ENCODE data around the gene OPA3.

DNA sequence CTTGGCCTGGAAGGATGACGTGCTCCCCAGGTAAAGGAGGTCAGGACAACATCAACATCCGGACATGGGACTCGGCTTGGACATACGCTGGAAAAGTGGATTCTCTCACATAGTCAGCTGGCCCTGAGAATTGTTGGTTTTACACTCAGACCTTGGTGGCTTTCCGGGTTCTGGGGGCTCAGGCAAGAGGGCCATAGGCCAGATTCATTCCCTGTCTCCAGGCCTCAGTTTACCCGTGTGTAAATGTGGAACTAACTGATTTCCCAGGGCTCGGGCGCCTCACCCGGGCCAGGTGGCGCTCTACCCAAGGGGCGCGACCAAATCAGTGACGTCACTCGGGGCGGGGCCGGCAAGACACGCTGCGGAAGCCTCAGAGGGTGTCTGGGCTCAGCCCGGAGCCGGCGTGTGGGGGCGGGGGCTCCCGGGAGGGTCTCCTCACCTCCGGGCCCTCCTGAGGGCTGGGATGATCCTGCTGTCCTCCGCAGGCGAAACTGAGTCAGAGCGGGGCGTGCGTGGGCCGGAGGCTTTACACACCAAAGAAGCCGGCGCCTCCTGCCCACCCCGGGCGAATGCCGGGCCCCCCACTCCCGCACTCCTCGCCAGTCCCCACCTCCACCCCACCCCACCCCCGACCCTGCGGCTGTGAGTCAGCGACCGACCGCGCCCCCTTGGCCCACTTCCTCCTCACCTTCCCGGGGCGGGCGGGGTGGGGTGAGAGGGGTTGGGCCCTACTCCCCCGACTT is 78.2 kb downstream of the OPA3 start:
- TF ChIP-seq, protein P1, sequence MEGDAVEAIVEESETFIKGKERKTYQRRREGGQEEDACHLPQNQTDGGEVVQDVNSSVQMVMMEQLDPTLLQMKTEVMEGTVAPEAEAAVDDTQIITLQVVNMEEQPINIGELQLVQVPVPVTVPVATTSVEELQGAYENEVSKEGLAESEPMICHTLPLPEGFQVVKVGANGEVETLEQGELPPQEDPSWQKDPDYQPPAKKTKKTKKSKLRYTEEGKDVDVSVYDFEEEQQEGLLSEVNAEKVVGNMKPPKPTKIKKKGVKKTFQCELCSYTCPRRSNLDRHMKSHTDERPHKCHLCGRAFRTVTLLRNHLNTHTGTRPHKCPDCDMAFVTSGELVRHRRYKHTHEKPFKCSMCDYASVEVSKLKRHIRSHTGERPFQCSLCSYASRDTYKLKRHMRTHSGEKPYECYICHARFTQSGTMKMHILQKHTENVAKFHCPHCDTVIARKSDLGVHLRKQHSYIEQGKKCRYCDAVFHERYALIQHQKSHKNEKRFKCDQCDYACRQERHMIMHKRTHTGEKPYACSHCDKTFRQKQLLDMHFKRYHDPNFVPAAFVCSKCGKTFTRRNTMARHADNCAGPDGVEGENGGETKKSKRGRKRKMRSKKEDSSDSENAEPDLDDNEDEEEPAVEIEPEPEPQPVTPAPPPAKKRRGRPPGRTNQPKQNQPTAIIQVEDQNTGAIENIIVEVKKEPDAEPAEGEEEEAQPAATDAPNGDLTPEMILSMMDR (IDR thresholded peaks at IDR 0.05) = peak; percentile 79
- no peak for TF ChIP-seq ZFX (IDR thresholded peaks at IDR 0.05; ENCODE audit: borderline replicate concordance)

Data from 22Rv1 (cell line).